ENCODE measurements around the gene PABPC1L.

Gene PABPC1L

GRCh38 chr20:44983093-44983674 lies 73.3 kb downstream of the PABPC1L start:
- no peak for TF ChIP-seq SIN3A (IDR thresholded peaks at IDR 0.05; ENCODE audit: borderline replicate concordance, insufficient read depth, low read length)
- TF ChIP-seq FOXP2 (optimal IDR thresholded peaks at IDR 0.05; ENCODE audit: borderline replicate concordance, extremely low read depth, extremely low read length, insufficient read depth) = no peak
- TF ChIP-seq TAF1 (IDR thresholded peaks at IDR 0.05; ENCODE audit: borderline replicate concordance, insufficient read depth, low read length) = no peak
- TF ChIP-seq, protein P1, sequence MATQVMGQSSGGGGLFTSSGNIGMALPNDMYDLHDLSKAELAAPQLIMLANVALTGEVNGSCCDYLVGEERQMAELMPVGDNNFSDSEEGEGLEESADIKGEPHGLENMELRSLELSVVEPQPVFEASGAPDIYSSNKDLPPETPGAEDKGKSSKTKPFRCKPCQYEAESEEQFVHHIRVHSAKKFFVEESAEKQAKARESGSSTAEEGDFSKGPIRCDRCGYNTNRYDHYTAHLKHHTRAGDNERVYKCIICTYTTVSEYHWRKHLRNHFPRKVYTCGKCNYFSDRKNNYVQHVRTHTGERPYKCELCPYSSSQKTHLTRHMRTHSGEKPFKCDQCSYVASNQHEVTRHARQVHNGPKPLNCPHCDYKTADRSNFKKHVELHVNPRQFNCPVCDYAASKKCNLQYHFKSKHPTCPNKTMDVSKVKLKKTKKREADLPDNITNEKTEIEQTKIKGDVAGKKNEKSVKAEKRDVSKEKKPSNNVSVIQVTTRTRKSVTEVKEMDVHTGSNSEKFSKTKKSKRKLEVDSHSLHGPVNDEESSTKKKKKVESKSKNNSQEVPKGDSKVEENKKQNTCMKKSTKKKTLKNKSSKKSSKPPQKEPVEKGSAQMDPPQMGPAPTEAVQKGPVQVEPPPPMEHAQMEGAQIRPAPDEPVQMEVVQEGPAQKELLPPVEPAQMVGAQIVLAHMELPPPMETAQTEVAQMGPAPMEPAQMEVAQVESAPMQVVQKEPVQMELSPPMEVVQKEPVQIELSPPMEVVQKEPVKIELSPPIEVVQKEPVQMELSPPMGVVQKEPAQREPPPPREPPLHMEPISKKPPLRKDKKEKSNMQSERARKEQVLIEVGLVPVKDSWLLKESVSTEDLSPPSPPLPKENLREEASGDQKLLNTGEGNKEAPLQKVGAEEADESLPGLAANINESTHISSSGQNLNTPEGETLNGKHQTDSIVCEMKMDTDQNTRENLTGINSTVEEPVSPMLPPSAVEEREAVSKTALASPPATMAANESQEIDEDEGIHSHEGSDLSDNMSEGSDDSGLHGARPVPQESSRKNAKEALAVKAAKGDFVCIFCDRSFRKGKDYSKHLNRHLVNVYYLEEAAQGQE (IDR thresholded peaks at IDR 0.05; ENCODE audit: insufficient read depth in 1 of 2, low read depth in 2 of 2, low read length in 2 of 2) = no peak
- TF ChIP-seq POLR2AphosphoS5 (IDR thresholded peaks at IDR 0.05; ENCODE audit: low read depth, low read length) = no peak

DNA sequence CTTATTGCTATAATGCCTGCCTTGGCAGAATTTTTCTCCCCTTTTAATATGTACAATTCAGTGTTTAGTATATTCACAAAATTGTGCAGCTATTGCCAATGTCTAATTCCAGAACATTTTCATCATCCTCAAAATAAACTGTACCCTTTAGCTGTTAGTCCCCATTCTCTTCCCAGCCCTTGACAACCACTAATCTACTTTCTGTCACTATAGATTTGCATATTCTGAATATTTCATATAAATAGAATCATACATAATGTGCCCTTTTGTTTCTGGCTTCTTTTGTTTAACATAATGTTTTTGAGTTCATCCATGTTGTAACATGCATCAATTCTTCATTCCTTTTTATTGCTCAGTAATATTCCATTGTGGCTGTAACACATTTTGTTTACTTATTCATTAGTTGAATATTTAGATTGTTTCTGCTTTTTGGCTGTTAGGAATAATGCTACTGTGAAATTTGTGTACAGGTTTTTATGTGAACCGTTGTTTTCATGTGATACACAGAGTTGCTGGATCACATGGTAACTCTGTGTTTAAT lies 78.8 kb downstream of the PABPC1L start:
- no peak for TF ChIP-seq TAF1 (IDR thresholded peaks at IDR 0.05; ENCODE audit: borderline replicate concordance, insufficient read depth, low read length)
- no peak for TF ChIP-seq POLR2AphosphoS5 (IDR thresholded peaks at IDR 0.05; ENCODE audit: low read depth, low read length)
- no peak for TF ChIP-seq SIN3A (IDR thresholded peaks at IDR 0.05; ENCODE audit: borderline replicate concordance, insufficient read depth, low read length)
- TF ChIP-seq, protein P1 (IDR thresholded peaks at IDR 0.05; ENCODE audit: insufficient read depth in 1 of 2, low read depth in 2 of 2, low read length in 2 of 2) = no peak
- no peak for TF ChIP-seq FOXP2 (optimal IDR thresholded peaks at IDR 0.05; ENCODE audit: borderline replicate concordance, extremely low read depth, extremely low read length, insufficient read depth)

Measured in PFSK-1 (cell line).